HEK293T (cell line): ENCODE measurements around the gene ARPC1B.

Experiments
- CTCF ChIA-PET: fragments of 350-600 bp; formaldehyde crosslinking; extraction: SDS; loops from one replicate; lab custom pipeline; 2021; ENCODE audit warnings: antibody characterized with exemption, inconsistent platforms; lab: Yijun Ruan, JAX
- POLR2A ChIA-PET: fragments of 350-600 bp; formaldehyde crosslinking; extraction: SDS; loops from one replicate; lab custom pipeline; 2020; ENCODE audit warnings: antibody characterized with exemption, inconsistent platforms; lab: Yijun Ruan, JAX
- DNase-seq: peaks from one replicate; pipeline ENCODE4 v3.0.0; 2012; ENCODE audit warnings: mixed read lengths; ENCODE audit errors: extremely low spot score
- ARNT ChIP-seq: fragments of 450-650 bp; IDR thresholded peaks from 2 replicates; pipeline ENCODE4 v1.6.1; 2017; ENCODE audit warnings: mild to moderate bottlenecking
- BHLHE40 ChIP-seq: fragments of 450-650 bp; IDR thresholded peaks from 2 replicates; pipeline ENCODE4 v1.6.1; 2016; ENCODE audit warnings: mild to moderate bottlenecking, moderate library complexity, borderline replicate concordance
- CTBP1 ChIP-seq: fragments of 450-650 bp; IDR thresholded peaks from 2 replicates; pipeline ENCODE4 v1.6.1; 2016; ENCODE audit warnings: borderline replicate concordance
- ELF4 ChIP-seq: fragments of 450-650 bp; IDR thresholded peaks from 2 replicates; pipeline ENCODE4 v1.6.1; 2017; ENCODE audit warnings: antibody characterized with exemption
- FOXA1 ChIP-seq: fragments of 450-650 bp; IDR thresholded peaks from 2 replicates; pipeline ENCODE4 v1.6.1; 2016; ENCODE audit warnings: mild to moderate bottlenecking
- FOXK2 ChIP-seq: fragments of 450-650 bp; IDR thresholded peaks from 2 replicates; pipeline ENCODE4 v1.6.1; 2016; ENCODE audit warnings: mild to moderate bottlenecking
- FOXM1 ChIP-seq: fragments of 450-650 bp; IDR thresholded peaks from 2 replicates; pipeline ENCODE4 v1.6.1; 2017; ENCODE audit warnings: mild to moderate bottlenecking, borderline replicate concordance
- HDGF ChIP-seq: fragments of 450-650 bp; IDR thresholded peaks from 2 replicates; pipeline ENCODE4 v1.6.1; 2017; ENCODE audit warnings: antibody characterized with exemption, borderline replicate concordance
- L3MBTL2 ChIP-seq: fragments of 450-650 bp; conservative IDR thresholded peaks from 2 replicates; pipeline ENCODE4 v1.6.1; 2016; ENCODE audit warnings: mild to moderate bottlenecking
- LEF1 ChIP-seq: fragments of 450-650 bp; IDR thresholded peaks from 2 replicates; pipeline ENCODE4 v1.6.1; 2017; ENCODE audit warnings: mild to moderate bottlenecking, borderline replicate concordance
- NFRKB ChIP-seq: fragments of 450-650 bp; IDR thresholded peaks from 2 replicates; pipeline ENCODE4 v1.6.1; 2016; ENCODE audit warnings: mild to moderate bottlenecking, moderate library complexity
- PKNOX1 ChIP-seq: fragments of 450-650 bp; IDR thresholded peaks from 2 replicates; pipeline ENCODE4 v1.6.1; 2016
- SP1 ChIP-seq: fragments of 450-650 bp; IDR thresholded peaks from 2 replicates; pipeline ENCODE4 v1.6.1; 2017
- SUZ12 ChIP-seq: fragments of 450-650 bp; IDR thresholded peaks from 2 replicates; pipeline ENCODE4 v1.6.1; 2016; ENCODE audit warnings: mild to moderate bottlenecking
- TARDBP ChIP-seq: fragments of 450-650 bp; IDR thresholded peaks from 2 replicates; pipeline ENCODE4 v1.6.1; 2016
- ZNF384 ChIP-seq: fragments of 450-650 bp; IDR thresholded peaks from 2 replicates; pipeline ENCODE4 v1.6.1; 2016

ARPC1B gene

GRCh38 chr7:99397297-99397983 lies 22.9 kb downstream of the ARPC1B start:
- no peak for TF ChIP-seq L3MBTL2
- no peak for TF ChIP-seq ARNT
- no peak for TF ChIP-seq CTBP1
- DNase-seq, result no peak
- ChIA-PET POLR2A (interaction anchor here (4.0 kb wide), 1 partner anchor 11 kb away, joined by 22 read pairs; the partner anchor contains the start of genes BUD31 and PDAP1), CTCF (no interaction called here)

GRCh38 chr7:99398891-99399445 lies 24.4 kb downstream of the ARPC1B start:
- DNase-seq, result no peak
- POLR2A ChIA-PET, result interaction anchor here (0.7 to 4.0 kb wide), 3 partner anchors 8 to 133 kb away, joined by 3 to 22 read pairs (median 3); partner anchors contain the start of genes BUD31 and PDAP1
- CTCF ChIA-PET, result no interaction called here
- TF ChIP-seq LEF1, result no peak
- TF ChIP-seq NFRKB, result no peak
- TF ChIP-seq PKNOX1, result no peak
- TF ChIP-seq CTBP1, result no peak
- TF ChIP-seq BHLHE40, result no peak

GRCh38 chr7:99399597-99399996 lies 25.1 kb downstream of the ARPC1B start:
- ChIA-PET CTCF (interaction anchor here (1.1 kb wide), 1 partner anchor 9 kb away, joined by 3 read pairs; no protein-coding TSS in a partner anchor), POLR2A (interaction anchor here (0.6 to 4.0 kb wide), 3 partner anchors 9 to 133 kb away, joined by 3 to 22 read pairs (median 3); partner anchors contain the start of genes BUD31 and PDAP1)
- TF ChIP-seq LEF1, result no peak
- TF ChIP-seq L3MBTL2, result no peak
- no peak for TF ChIP-seq BHLHE40
- TF ChIP-seq ZNF384, result no peak
- TF ChIP-seq TARDBP, result no peak
- TF ChIP-seq HDGF, result no peak
- DNase-seq, result no peak

- CTCF ChIA-PET, result no interaction called here
- TF ChIP-seq ELF4 (no peak), TARDBP (no peak), BHLHE40 (no peak), ZNF384 (no peak), FOXA1 (no peak), L3MBTL2 (no peak), SP1 (no peak), ARNT (no peak), SUZ12 (no peak), PKNOX1 (no peak), FOXM1 (no peak), LEF1 (no peak), NFRKB (no peak), HDGF (no peak), FOXK2 (no peak)
- no peak for DNase-seq
- POLR2A ChIA-PET, result no interaction called here
Measured at GRCh38 chr7:99402854-99403253, 28.3 kb downstream of the ARPC1B start.

- no peak for DNase-seq
- TF ChIP-seq L3MBTL2 (no peak), BHLHE40 (no peak), LEF1 (no peak), PKNOX1 (no peak), TARDBP (no peak), FOXM1 (no peak), CTBP1 (no peak), SP1 (no peak), ZNF384 (no peak), FOXA1 (no peak), NFRKB (no peak), ARNT (no peak), FOXK2 (no peak)
- ChIA-PET CTCF (no interaction called here), POLR2A (no interaction called here)
Measured at GRCh38 chr7:99403764-99404163, 29.2 kb downstream of the ARPC1B start.

GRCh38 chr7:99404235-99404976 lies 29.9 kb downstream of the ARPC1B start:
- POLR2A ChIA-PET, result no interaction called here

More at GRCh38 chr7:99404235-99404976, 29.9 kb downstream of the ARPC1B start:
- TF ChIP-seq ZNF384, result no peak
- no peak for DNase-seq
- CTCF ChIA-PET, result no interaction called here
